ENCODE results near the gene PRM1. TPM values are rescaled to one million over a fixed set of nuclear protein-coding genes. Genes with fewer than 3 reads are reported as not detected.

The PRM1 gene
- total RNA-seq, 1 experiment from 2014 or later = 0.48 TPM

DNA sequence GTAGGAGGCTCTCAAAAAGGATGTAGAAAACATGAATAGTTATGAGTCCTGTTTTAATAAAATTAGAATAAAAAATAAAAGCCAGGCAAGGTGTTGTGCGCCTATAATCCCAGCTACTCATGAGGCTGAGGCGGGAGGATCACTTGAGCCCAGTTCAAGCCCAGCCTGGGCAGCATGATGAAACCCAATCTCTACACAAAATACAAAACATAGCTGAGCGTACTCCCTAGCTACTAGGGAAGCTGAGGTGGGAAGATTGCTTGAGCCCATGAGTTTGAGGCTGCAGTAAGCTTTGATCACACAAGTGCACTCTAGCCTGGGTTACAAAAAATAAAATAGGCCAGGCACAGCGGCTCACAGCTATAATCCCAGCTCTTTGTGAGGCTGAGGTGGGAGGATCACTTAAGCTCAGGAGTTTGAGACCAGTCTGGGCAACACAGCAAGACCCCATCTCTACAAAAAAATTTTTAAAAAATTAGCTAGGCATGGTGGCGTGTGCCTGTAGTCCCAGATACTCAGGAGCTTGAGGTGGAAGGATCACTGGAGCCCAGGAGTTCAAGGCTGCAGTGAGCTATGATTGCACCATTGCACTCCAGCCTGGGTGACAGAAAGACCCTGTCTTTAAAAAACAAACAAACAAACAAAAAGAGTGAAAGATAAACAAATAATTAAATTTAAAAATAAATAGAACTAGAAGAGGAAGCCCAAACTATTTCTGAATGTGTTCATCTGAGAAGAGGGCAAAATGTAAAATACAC lies 17.2 kb upstream of the PRM1 start:
- H3K9me3 Mint-ChIP-seq = no peaks in the 10 kb centered on the region
- ChIA-PET CTCF (interaction anchor here (0.7 to 3.4 kb wide), 8 partner anchors 10 to 73 kb away, joined by 3 to 29 read pairs (median 4); partner anchors contain the start of gene SOCS1), POLR2A (interaction anchor here (0.7 to 1.4 kb wide), 4 partner anchors 14 to 42 kb away, joined by 3 to 6 read pairs (median 3); partner anchors contain the start of gene SOCS1)
- H3K36me3 Mint-ChIP-seq = no peaks in the 10 kb centered on the region
- TF ChIP-seq ZNF121 (CRISPR knock-in tag; IDR thresholded peaks at IDR 0.05) = peak; percentile 93
- no peak for TF ChIP-seq ATF2 (CRISPR knock-in tag; IDR thresholded peaks at IDR 0.05; ENCODE audit: borderline replicate concordance, low read depth)
- no peak for TF ChIP-seq SMAD3 (CRISPR knock-in tag; IDR thresholded peaks at IDR 0.05; ENCODE audit: borderline replicate concordance)
- H3K4me1 Mint-ChIP-seq = peaks cover 32% of the 10 kb centered on the region
- H3K27me3 Mint-ChIP-seq (ENCODE audit: low read depth) = no peaks in the 10 kb centered on the region
- no peak for DNase-seq (ENCODE audit: low spot score)
- no peak overlapping the region for H3K4me3 Mint-ChIP-seq
- no peak for ATAC-seq
- no peak overlapping the region for H3K27ac Mint-ChIP-seq

GRCh38 chr16:11297492-11298142 lies 16.5 kb upstream of the PRM1 start:
- Mint-ChIP-seq H3K36me3 (no peaks in the 10 kb centered on the region), H3K27me3 (ENCODE audit: low read depth) (no peaks in the 10 kb centered on the region; the same call in 1 of the 2 replicates), H3K9me3 (no peaks in the 10 kb centered on the region), H3K4me3 (no peak overlapping the region), H3K27ac (no peak overlapping the region), H3K4me1 (peaks cover 33% of the 10 kb centered on the region)
- POLR2A ChIA-PET = interaction anchor here (0.9 to 1.4 kb wide), 3 partner anchors 15 to 42 kb away, joined by 3 to 6 read pairs (median 3); partner anchors contain the start of gene SOCS1
- DNase-seq (ENCODE audit: low spot score) = peak; percentile 69
- peak; percentile 87 for ATAC-seq
- CTCF ChIA-PET = interaction anchor here (0.7 to 3.4 kb wide), 12 partner anchors 10 to 314 kb away, joined by 3 to 29 read pairs (median 3); partner anchors contain the start of gene SOCS1
- TF ChIP-seq, protein P1, sequence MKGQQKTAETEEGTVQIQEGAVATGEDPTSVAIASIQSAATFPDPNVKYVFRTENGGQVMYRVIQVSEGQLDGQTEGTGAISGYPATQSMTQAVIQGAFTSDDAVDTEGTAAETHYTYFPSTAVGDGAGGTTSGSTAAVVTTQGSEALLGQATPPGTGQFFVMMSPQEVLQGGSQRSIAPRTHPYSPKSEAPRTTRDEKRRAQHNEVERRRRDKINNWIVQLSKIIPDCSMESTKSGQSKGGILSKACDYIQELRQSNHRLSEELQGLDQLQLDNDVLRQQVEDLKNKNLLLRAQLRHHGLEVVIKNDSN (CRISPR knock-in tag; IDR thresholded peaks at IDR 0.05) = peak; percentile 82
- TF ChIP-seq, protein P2, sequence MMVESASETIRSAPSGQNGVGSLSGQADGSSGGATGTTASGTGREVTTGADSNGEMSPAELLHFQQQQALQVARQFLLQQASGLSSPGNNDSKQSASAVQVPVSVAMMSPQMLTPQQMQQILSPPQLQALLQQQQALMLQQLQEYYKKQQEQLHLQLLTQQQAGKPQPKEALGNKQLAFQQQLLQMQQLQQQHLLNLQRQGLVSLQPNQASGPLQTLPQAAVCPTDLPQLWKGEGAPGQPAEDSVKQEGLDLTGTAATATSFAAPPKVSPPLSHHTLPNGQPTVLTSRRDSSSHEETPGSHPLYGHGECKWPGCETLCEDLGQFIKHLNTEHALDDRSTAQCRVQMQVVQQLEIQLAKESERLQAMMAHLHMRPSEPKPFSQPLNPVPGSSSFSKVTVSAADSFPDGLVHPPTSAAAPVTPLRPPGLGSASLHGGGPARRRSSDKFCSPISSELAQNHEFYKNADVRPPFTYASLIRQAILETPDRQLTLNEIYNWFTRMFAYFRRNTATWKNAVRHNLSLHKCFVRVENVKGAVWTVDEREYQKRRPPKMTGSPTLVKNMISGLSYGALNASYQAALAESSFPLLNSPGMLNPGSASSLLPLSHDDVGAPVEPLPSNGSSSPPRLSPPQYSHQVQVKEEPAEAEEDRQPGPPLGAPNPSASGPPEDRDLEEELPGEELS (CRISPR knock-in tag; IDR thresholded peaks at IDR 0.05) = peak; percentile 73; the same call in 1 of the 2 replicates
- TF ChIP-seq, protein P3, sequence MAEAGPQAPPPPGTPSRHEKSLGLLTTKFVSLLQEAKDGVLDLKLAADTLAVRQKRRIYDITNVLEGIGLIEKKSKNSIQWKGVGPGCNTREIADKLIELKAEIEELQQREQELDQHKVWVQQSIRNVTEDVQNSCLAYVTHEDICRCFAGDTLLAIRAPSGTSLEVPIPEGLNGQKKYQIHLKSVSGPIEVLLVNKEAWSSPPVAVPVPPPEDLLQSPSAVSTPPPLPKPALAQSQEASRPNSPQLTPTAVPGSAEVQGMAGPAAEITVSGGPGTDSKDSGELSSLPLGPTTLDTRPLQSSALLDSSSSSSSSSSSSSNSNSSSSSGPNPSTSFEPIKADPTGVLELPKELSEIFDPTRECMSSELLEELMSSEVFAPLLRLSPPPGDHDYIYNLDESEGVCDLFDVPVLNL (CRISPR knock-in tag; IDR thresholded peaks at IDR 0.05; ENCODE audit: borderline replicate concordance, low read depth) = no peak
- TF ChIP-seq, protein P4, sequence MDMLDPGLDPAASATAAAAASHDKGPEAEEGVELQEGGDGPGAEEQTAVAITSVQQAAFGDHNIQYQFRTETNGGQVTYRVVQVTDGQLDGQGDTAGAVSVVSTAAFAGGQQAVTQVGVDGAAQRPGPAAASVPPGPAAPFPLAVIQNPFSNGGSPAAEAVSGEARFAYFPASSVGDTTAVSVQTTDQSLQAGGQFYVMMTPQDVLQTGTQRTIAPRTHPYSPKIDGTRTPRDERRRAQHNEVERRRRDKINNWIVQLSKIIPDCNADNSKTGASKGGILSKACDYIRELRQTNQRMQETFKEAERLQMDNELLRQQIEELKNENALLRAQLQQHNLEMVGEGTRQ (CRISPR knock-in tag; IDR thresholded peaks at IDR 0.05) = peak; percentile 85
- no peak for TF ChIP-seq ELF4 (CRISPR knock-in tag; IDR thresholded peaks at IDR 0.05; ENCODE audit: low read depth)
- TF ChIP-seq E2F1 (CRISPR knock-in tag; IDR thresholded peaks at IDR 0.05) = no peak
- no peak for TF ChIP-seq ZNF219 (CRISPR knock-in tag; IDR thresholded peaks at IDR 0.05; ENCODE audit: borderline replicate concordance)
- peak; percentile 62; the same call in 1 of the 2 replicates for TF ChIP-seq ZBTB21 (CRISPR knock-in tag; IDR thresholded peaks at IDR 0.05; ENCODE audit: borderline replicate concordance)
- no peak for TF ChIP-seq ATF1 (CRISPR knock-in tag; IDR thresholded peaks at IDR 0.05)
- TF ChIP-seq ZSCAN18 (CRISPR knock-in tag; IDR thresholded peaks at IDR 0.05) = no peak
- TF ChIP-seq GRHL2 (CRISPR knock-in tag; IDR thresholded peaks at IDR 0.05; ENCODE audit: insufficient replicate concordance, severe bottlenecking) = no peak
- TF ChIP-seq ZNF396 (CRISPR knock-in tag; IDR thresholded peaks at IDR 0.05; ENCODE audit: borderline replicate concordance) = no peak
- TF ChIP-seq EMX1 (CRISPR knock-in tag; IDR thresholded peaks at IDR 0.05) = no peak
- TF ChIP-seq TP53 (CRISPR knock-in tag; IDR thresholded peaks at IDR 0.05) = no peak
- TF ChIP-seq, protein P5, sequence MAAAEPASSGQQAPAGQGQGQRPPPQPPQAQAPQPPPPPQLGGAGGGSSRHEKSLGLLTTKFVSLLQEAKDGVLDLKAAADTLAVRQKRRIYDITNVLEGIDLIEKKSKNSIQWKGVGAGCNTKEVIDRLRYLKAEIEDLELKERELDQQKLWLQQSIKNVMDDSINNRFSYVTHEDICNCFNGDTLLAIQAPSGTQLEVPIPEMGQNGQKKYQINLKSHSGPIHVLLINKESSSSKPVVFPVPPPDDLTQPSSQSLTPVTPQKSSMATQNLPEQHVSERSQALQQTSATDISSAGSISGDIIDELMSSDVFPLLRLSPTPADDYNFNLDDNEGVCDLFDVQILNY (CRISPR knock-in tag; IDR thresholded peaks at IDR 0.05) = no peak
- TF ChIP-seq JUN (CRISPR knock-in tag; IDR thresholded peaks at IDR 0.05) = no peak
- TF ChIP-seq GTF2I (CRISPR knock-in tag; conservative IDR thresholded peaks at IDR 0.05) = no peak
- 0 out of 2 replicates have a peak, but pooled peaks have one; percentile 53 for TF ChIP-seq GABPB1 (CRISPR knock-in tag; IDR thresholded peaks at IDR 0.05)
- TF ChIP-seq KAT7 (CRISPR knock-in tag; IDR thresholded peaks at IDR 0.05; ENCODE audit: borderline replicate concordance) = no peak

Measured in WTC11 (cell line).